HAP-1 (cell line): Measurements from ENCODE around the gene TRMU.

Experiments
- DNase-seq, 2 experiments: peaks; one replicate each; pipeline ENCODE4 v3.0.0-alpha.2; 2016 to 2020; ENCODE audit warnings: low spot score in 2 of 2
- H3K27me3 ChIP-seq: fragments of 250-450 bp; sonication (Bioruptor Pico); 2 replicates; pipeline ENCODE4 v1.5.1; 2020; ENCODE audit warnings: low read depth, mild to moderate bottlenecking, moderate library complexity
- H3K36me3 ChIP-seq: fragments of 250-450 bp; sonication (Bioruptor Pico); replicated peaks from 2 replicates; pipeline ENCODE4 v1.5.1; 2020; ENCODE audit warnings: mild to moderate bottlenecking
- H3K4me1 ChIP-seq: fragments of 250-450 bp; sonication (Bioruptor Pico); 2 replicates; pipeline ENCODE4 v1.5.1; 2020; ENCODE audit warnings: mild to moderate bottlenecking
- H3K4me3 ChIP-seq: fragments of 250-450 bp; sonication (Bioruptor Pico); 2 replicates; pipeline ENCODE4 v1.5.1; 2020; ENCODE audit warnings: mild to moderate bottlenecking, moderate library complexity
- H3K9me3 ChIP-seq: fragments of 250-450 bp; sonication (Bioruptor Pico); 2 replicates; pipeline ENCODE4 v1.5.1; 2020; ENCODE audit warnings: mild to moderate bottlenecking, moderate library complexity
- in situ Hi-C: fragments of 300-500 bp; cut with MboI; formaldehyde crosslinking; loops from 3 replicates; pipeline ENCODE4 v1.14.3; 2020; ENCODE audit warnings: low sequenced_read_pairs, inconsistent platforms, mixed read lengths

TRMU gene

GRCh38 chr22:46368422-46368821 lies 32.9 kb downstream of the TRMU start:
- peaks cover 2% of the 10 kb centered on the region; the same call in 1 of the 2 replicates for H3K36me3 ChIP-seq
- H3K4me1 ChIP-seq: no peaks in the 10 kb centered on the region
- no peaks in the 10 kb centered on the region for H3K9me3 ChIP-seq
- in situ Hi-C loops: loop anchor here (5.0 kb wide), 1 partner anchor 174 kb away; no protein-coding TSS in a partner anchor
- no peaks in the 10 kb centered on the region for H3K27me3 ChIP-seq
- H3K4me3 ChIP-seq: no peak overlapping the region
- no peak for DNase-seq

DNA sequence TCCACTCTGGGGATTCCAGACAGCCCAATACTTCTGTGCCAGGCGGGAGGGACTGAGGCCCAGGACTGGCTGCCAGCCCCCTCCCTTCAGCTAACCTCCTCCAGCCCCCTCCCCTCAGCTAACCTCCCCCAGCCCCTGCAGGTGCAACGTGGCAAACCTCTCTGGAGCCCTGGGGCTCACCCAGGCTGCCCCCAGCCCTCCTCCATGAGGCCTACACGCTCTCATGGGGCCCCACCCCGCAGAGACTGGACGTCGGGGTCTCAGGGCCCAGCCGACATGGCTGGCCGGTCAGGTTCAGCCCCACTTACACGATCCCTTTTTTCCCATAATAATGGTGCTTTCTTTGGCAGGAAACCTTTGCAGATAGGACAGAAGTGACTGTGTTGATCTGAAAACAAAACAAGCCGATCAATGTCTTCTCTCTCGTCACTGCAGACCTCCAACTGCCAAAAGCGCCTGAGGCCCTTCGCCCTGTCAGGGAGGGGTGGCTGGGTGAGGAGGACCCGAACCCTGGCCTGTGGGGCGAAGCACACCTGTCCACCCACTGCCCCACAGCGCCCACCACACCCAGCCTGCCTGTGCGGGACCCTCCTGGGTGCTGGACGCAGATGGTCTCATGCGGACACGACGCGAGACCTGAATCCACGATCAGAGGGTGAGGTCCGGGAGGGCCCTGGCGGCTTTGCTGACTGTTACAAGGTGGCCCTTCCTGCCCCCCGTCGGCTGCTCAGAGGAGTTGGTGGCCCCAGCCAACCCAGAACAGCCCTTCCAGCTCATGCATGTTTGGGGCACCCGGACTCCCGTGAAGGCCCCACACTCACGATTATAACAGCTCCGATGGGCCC lies 33.6 kb downstream of the TRMU start:
- H3K36me3 ChIP-seq: peaks cover 2% of the 10 kb centered on the region; the same call in 1 of the 2 replicates
- H3K4me1 ChIP-seq: no peaks in the 10 kb centered on the region
- no peak for DNase-seq
- H3K9me3 ChIP-seq: no peaks in the 10 kb centered on the region
- no peak overlapping the region for H3K4me3 ChIP-seq
- no peaks in the 10 kb centered on the region for H3K27me3 ChIP-seq
- in situ Hi-C loops: loop anchor here (5.0 kb wide), 1 partner anchor 173 kb away; no protein-coding TSS in a partner anchor

DNA sequence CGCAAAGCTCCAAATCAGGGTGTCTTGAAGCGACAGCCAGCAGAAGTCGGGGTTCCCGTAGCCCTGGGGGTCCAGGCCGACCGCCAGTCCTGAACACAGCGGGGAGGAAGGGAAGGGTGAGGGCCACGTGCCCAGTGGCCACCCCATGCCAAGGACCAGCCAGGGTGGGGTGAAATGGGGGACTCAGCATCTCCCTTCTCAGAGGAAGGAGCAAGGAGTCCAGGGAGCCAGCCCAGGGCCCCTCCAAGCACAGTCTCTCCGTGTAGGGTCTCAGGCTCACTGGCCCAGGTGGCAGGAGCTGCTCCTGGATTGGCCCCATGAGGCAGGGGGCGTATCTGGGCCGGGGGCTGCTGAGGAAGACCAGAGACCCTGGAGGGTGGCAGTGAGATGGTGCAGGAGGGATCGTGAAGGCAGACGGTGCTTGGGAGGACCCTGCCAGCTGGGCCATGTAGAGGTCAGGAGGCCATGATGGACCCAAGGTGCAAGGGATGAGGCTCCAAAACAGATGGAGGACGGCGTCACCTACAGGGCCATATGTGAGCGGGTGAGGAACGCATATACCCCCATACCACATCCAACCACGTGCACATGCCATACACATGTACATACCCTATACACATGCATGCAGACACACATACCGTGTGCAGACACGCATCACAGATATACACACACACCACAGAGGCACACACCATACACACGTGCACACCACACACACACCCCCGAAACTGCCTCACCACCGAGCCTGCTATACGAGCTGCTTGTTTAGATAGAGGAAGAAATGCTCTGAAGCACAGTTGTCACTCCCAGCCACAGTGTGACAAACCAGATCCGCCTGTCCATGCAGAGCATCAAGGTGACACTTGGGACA lies 34.4 kb downstream of the TRMU start:
- Histone ChIP-seq H3K27me3 (no peaks in the 10 kb centered on the region), H3K4me1 (no peaks in the 10 kb centered on the region), H3K4me3 (no peak overlapping the region), H3K36me3 (peaks cover 2% of the 10 kb centered on the region; the same call in 1 of the 2 replicates), H3K9me3 (no peaks in the 10 kb centered on the region)
- in situ Hi-C loops: loop anchor here (5.0 kb wide), 1 partner anchor 172 kb away; no protein-coding TSS in a partner anchor
- no peak for DNase-seq

- Histone ChIP-seq H3K9me3 (no peaks in the 10 kb centered on the region), H3K36me3 (peaks cover 4% of the 10 kb centered on the region; the same call in 1 of the 2 replicates), H3K4me1 (no peaks in the 10 kb centered on the region), H3K4me3 (no peak overlapping the region), H3K27me3 (no peaks in the 10 kb centered on the region)
- in situ Hi-C loops: no loop called here
- DNase-seq: no peak
Observed at GRCh38 chr22:46370584-46371291, 35.2 kb downstream of the TRMU start.

DNA sequence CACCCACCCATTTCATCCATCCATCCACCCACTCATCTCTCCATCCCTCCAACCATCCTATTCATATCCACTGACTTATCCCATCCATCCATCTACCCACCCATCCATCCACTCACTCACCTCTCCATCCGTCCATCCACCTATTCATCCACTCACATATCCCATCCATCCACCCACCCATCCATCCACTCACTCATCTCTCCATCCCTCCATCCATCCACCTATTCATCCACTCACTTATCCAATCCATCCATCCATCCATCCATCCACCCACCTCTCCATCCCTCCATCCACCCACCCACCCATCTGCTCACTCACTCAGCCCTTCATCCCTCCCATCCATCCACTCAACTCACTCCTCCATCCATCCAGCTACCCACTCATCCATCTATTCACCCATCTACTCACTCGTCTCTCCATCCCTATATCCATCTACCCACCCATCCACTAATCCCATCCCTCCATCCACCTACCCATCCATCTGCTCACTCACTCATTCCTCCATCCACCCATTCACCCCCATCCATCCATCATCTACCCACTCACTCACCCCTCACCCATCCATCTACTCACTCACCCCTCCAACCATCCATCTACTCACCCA lies 36.2 kb downstream of the TRMU start:
- no peak overlapping the region for H3K4me3 ChIP-seq
- H3K4me1 ChIP-seq: no peaks in the 10 kb centered on the region
- peaks cover 7% of the 10 kb centered on the region for H3K36me3 ChIP-seq
- in situ Hi-C loops: no loop called here
- no peaks in the 10 kb centered on the region for H3K27me3 ChIP-seq
- DNase-seq: no peak
- no peaks in the 10 kb centered on the region for H3K9me3 ChIP-seq

- Histone ChIP-seq H3K27me3 (no peaks in the 10 kb centered on the region), H3K4me1 (peaks cover 5% of the 10 kb centered on the region), H3K36me3 (peaks cover 11% of the 10 kb centered on the region), H3K4me3 (no peak overlapping the region), H3K9me3 (no peaks in the 10 kb centered on the region)
- in situ Hi-C loops: no loop called here
- DNase-seq: no peak
Observed at GRCh38 chr22:46372686-46373085, 37.2 kb downstream of the TRMU start.

- in situ Hi-C loops: no loop called here
- no peaks in the 10 kb centered on the region for H3K27me3 ChIP-seq
- no peak overlapping the region for H3K4me3 ChIP-seq
- H3K36me3 ChIP-seq: peaks cover 11% of the 10 kb centered on the region
- H3K9me3 ChIP-seq: no peaks in the 10 kb centered on the region
- no peak for DNase-seq
- H3K4me1 ChIP-seq: peaks cover 10% of the 10 kb centered on the region
Observed at GRCh38 chr22:46373159-46373558, 37.6 kb downstream of the TRMU start.

GRCh38 chr22:46373921-46374662 lies 38.6 kb downstream of the TRMU start:
- DNase-seq: no peak
- Histone ChIP-seq H3K4me3 (no peak overlapping the region), H3K9me3 (no peaks in the 10 kb centered on the region), H3K36me3 (peaks cover 11% of the 10 kb centered on the region), H3K27me3 (no peaks in the 10 kb centered on the region), H3K4me1 (peaks cover 16% of the 10 kb centered on the region)
- in situ Hi-C loops: no loop called here

DNA sequence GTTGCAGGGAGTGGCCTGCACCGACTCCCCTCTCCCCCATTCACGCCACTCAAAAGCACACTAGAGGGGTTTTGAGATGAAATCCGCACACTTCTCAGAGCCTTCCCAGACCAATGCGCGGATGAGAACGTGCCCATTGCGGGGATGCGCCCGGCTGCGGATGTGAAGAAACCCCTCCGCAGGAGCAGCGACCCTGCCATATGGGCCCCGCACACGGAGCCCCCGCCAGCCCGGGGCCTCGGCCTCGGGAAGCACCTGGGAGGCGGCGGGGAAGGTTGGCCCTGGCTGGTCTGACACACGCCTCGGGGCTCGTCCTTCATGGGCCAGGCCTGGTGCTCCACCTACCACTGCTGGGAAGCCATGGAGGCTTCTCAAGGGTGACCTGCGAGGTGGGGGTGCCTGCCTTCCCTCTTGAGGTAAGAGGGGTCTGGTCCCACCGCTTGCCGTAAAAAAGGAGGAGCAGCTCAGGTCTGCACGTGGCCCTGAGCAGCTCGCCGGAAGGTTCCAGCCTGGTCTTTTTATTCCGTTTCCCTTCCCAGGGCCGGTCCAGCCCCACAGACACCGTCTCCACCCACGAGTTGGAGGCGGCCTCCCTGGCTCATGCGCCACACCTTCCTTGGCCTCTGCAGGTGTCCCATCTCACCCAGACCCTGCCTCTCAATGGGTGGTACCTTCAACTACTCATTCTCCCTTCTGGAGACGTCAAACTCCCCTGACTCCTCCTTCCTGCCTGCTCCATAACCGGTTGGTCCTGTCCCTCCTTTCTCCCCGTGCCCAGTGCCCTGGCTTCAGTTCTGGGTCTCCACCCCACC lies 39.4 kb downstream of the TRMU start:
- in situ Hi-C loops: no loop called here
- Histone ChIP-seq H3K27me3 (no peaks in the 10 kb centered on the region), H3K4me3 (no peak overlapping the region), H3K36me3 (peaks cover 11% of the 10 kb centered on the region), H3K9me3 (no peaks in the 10 kb centered on the region), H3K4me1 (peaks cover 16% of the 10 kb centered on the region)
- DNase-seq: no peak

GRCh38 chr22:46376111-46376510 lies 40.6 kb downstream of the TRMU start:
- H3K36me3 ChIP-seq: peaks cover 11% of the 10 kb centered on the region
- DNase-seq: no peak
- peaks cover 16% of the 10 kb centered on the region for H3K4me1 ChIP-seq
- no peak overlapping the region for H3K4me3 ChIP-seq
- in situ Hi-C loops: no loop called here
- H3K9me3 ChIP-seq: no peaks in the 10 kb centered on the region
- no peaks in the 10 kb centered on the region for H3K27me3 ChIP-seq

GRCh38 chr22:46376908-46377524 lies 41.5 kb downstream of the TRMU start:
- Histone ChIP-seq H3K36me3 (peaks cover 11% of the 10 kb centered on the region), H3K4me3 (no peak overlapping the region), H3K4me1 (peaks cover 16% of the 10 kb centered on the region), H3K27me3 (no peaks in the 10 kb centered on the region), H3K9me3 (no peaks in the 10 kb centered on the region)
- in situ Hi-C loops: no loop called here
- DNase-seq: no peak
